Lower leg skin (tissue), 3 donors: ENCODE measurements around the gene KRT79.

Experiments
- CTCF ChIP-seq, 3 donors: fragments of 450-650 bp; IDR thresholded peaks; one replicate each; pipeline ENCODE4 v1.5.1; 2016; ENCODE audit warnings: antibody characterized with exemption in 3 of 3, mild to moderate bottlenecking in 3 of 3, moderate library complexity in 2 of 3
- POLR2A ChIP-seq, 2 donors: fragments of 450-650 bp; IDR thresholded peaks; one replicate each; pipeline ENCODE4 v1.6.1; 2016 to 2017; ENCODE audit warnings: antibody characterized with exemption in 2 of 2, mild to moderate bottlenecking in 1 of 2, moderate library complexity in 1 of 2

DNA sequence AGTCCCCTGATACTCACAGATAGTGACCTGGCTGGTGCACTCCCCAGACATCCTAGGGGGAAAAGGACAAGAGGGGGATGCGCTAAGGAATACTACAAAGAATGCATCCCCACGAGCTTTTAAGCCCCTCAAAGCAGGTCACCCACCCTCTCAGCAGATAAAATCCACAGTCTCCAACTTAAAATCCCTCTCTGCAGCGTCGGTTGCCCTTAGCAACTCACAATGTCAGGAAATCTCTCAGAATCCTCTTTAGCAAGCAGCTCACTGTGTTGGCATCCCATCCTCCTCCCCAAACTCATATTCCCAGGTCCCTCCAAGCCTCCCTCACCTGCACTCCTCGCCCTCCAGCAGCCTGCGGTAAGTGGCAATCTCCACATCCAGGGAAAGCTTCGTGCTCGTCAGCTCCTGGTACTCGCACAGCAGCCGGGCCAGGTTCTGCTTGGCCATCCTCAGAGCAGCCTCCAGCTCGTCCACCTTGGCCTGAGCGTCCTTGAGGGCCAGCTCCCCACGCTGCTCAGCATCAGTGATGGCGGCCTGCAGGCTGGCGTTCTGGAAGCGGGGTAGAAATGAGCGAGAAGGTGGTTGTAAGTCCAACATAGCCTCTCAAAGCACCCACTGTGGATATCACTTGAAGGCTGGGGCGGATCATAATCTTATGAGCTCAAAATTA is 5.5 kb upstream of the KRT79 start:
- TF ChIP-seq POLR2A (IDR thresholded peaks at IDR 0.05) = no peak
- no peak for TF ChIP-seq CTCF (IDR thresholded peaks at IDR 0.05)
